Measurements from ENCODE around the gene NELFA. TPM values are rescaled to one million over a fixed set of nuclear protein-coding genes. Genes with fewer than 3 reads are reported as not detected.

The NELFA gene
- total RNA-seq, 1 experiment from 2014 or later: 56.1 TPM

DNA sequence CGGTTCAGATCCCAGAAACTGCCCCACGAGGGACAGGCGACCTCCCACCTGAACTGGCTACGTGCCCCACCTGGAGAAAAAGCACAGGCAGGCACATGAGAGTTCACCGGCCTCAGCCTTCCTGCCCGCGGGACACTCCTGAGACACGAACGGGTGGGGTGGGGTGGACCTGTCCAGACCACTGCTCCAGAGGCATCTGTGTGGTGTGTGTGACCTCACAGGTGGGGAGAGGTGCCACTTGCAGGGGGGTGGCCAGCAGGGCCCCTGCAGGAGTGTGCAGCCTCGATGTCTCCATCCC is 18.5 kb downstream of the NELFA start:
- ATAC-seq (no peak), DNase-seq (ENCODE audit: low read depth, low spot score) (no peak)
- peaks cover 56% of the 10 kb centered on the region for H3K79me2 ChIP-seq (ENCODE audit: insufficient read depth, low read length)
- POLR2A ChIA-PET: no interaction called here
- no peak overlapping the region; the same call in 1 of the 2 replicates for H3K27ac ChIP-seq (ENCODE audit: low read depth, low read length)
- no peaks in the 10 kb centered on the region for H3K9me3 ChIP-seq (ENCODE audit: control insufficient read depth in 1 of 2, insufficient read depth in 1 of 2, low read depth in 1 of 2, low read length in 2 of 2)
- no peak overlapping the region for H2AFZ ChIP-seq (ENCODE audit: low read depth, low read length, poor library complexity, severe bottlenecking)
- H3K27me3 ChIP-seq (ENCODE audit: insufficient read depth, low read length): no peaks in the 10 kb centered on the region
- no peaks in the 10 kb centered on the region for H3K4me1 ChIP-seq (ENCODE audit: control insufficient read depth in 1 of 2, insufficient read depth in 2 of 2, low read length in 2 of 2)
- no peaks in the 10 kb centered on the region for H4K20me1 ChIP-seq (ENCODE audit: insufficient read depth)
- intact Hi-C loops (cut with micrococcal nuclease): no loop called here
- BruUV-seq (replicated peaks): no TSS peak
- RAD21 ChIA-PET (ENCODE audit: low non-redundant PET in 1 of 2, low total read pairs in 2 of 2, uncharacterized antibody in 2 of 2, unreplicated experiment in 2 of 2): no interaction called here
- H3K9me2 ChIP-seq (ENCODE audit: insufficient read depth): no peaks in the 10 kb centered on the region
- no peak overlapping the region for H3K9ac ChIP-seq (ENCODE audit: low read length)
- no peak overlapping the region for H3K4me2 ChIP-seq (ENCODE audit: low read length)
- peaks cover 5 to 20% of the 10 kb centered on the region in 2 experiments; a peak in 3 of 4 replicates for H3K36me3 ChIP-seq (ENCODE audit: control insufficient read depth in 1 of 2, insufficient read depth in 2 of 2, low read length in 2 of 2)
- CTCF ChIA-PET: no interaction called here
- no peak overlapping the region for H3K4me3 ChIP-seq (replicated peaks in 1 of 2; ENCODE audit: low read depth in 1 of 2, low read length in 2 of 2)
- TF ChIP-seq TCF7L2 (IDR thresholded peaks at IDR 0.05; ENCODE audit: borderline replicate concordance, extremely low read depth, insufficient read depth, insufficient read length) (no peak), CTCF (IDR thresholded peaks at IDR 0.05 in 2 of 3, conservative IDR thresholded peaks at IDR 0.05 in 1 of 3; ENCODE audit: borderline replicate concordance in 1 of 3, insufficient read depth in 1 of 3, low read depth in 2 of 3, low read length in 2 of 3) (no peak)

- Histone ChIP-seq H3K27ac (ENCODE audit: low read depth, low read length) (no peak overlapping the region; the same call in 1 of the 2 replicates), H3K4me3 (replicated peaks in 1 of 2; ENCODE audit: low read depth in 1 of 2, low read length in 2 of 2) (no peak overlapping the region), H3K4me2 (ENCODE audit: low read length) (no peak overlapping the region), H3K36me3 (ENCODE audit: control insufficient read depth in 1 of 2, insufficient read depth in 2 of 2, low read length in 2 of 2) (peaks cover 5 to 20% of the 10 kb centered on the region in 2 experiments; a peak in 3 of 4 replicates), H3K79me2 (ENCODE audit: insufficient read depth, low read length) (peaks cover 50% of the 10 kb centered on the region), H2AFZ (ENCODE audit: low read depth, low read length, poor library complexity, severe bottlenecking) (no peak overlapping the region), H3K9ac (ENCODE audit: low read length) (no peak overlapping the region), H4K20me1 (ENCODE audit: insufficient read depth) (no peaks in the 10 kb centered on the region), H3K4me1 (ENCODE audit: control insufficient read depth in 1 of 2, insufficient read depth in 2 of 2, low read length in 2 of 2) (no peaks in the 10 kb centered on the region), H3K9me3 (ENCODE audit: control insufficient read depth in 1 of 2, insufficient read depth in 1 of 2, low read depth in 1 of 2, low read length in 2 of 2) (no peaks in the 10 kb centered on the region), H3K9me2 (ENCODE audit: insufficient read depth) (no peaks in the 10 kb centered on the region), H3K27me3 (ENCODE audit: insufficient read depth, low read length) (no peaks in the 10 kb centered on the region)
- ATAC-seq: no peak
- POLR2A ChIA-PET: no interaction called here
- intact Hi-C loops (cut with micrococcal nuclease): no loop called here
- RAD21 ChIA-PET (ENCODE audit: low non-redundant PET in 1 of 2, low total read pairs in 2 of 2, uncharacterized antibody in 2 of 2, unreplicated experiment in 2 of 2): no interaction called here
- no peak for DNase-seq (ENCODE audit: low read depth, low spot score)
- CTCF ChIA-PET: no interaction called here
- BruUV-seq (replicated peaks): no TSS peak
- no peak for TF ChIP-seq POLR2AphosphoS5 (IDR thresholded peaks at IDR 0.05; ENCODE audit: low read depth, low read length)
- no peak for TF ChIP-seq JUND (IDR thresholded peaks at IDR 0.05)
- no peak for TF ChIP-seq TCF7L2 (IDR thresholded peaks at IDR 0.05; ENCODE audit: borderline replicate concordance, extremely low read depth, insufficient read depth, insufficient read length)
Observed at GRCh38 chr4:1989533-1990347, 19.0 kb downstream of the NELFA start.

Measured in HCT116 (cell line).